LNCaP clone FGC (cell line): Measurements from ENCODE around the gene OTUD6A.

ENCODE experiments used
- DNase-seq: peaks from one replicate; pipeline ENCODE4 v3.0.0-alpha.2; 2011; ENCODE audit warnings: low read depth
- H3K4me3 ChIP-seq: 2 replicates; pipeline ENCODE4 v1.5.1; 2011; ENCODE audit warnings: mild to moderate bottlenecking, low read depth, low read length, control low read depth
- CTCF ChIP-seq: IDR thresholded peaks from 2 replicates; pipeline ENCODE4 v1.5.1; 2012; ENCODE audit warnings: mild to moderate bottlenecking; ENCODE audit not compliant: control insufficient read depth, insufficient read depth; ENCODE audit errors: extremely low read depth

The OTUD6A gene

GRCh38 chrX:70026112-70026850 is 36.0 kb upstream of the OTUD6A start:
- no peak for DNase-seq
- TF ChIP-seq CTCF = no peak
- H3K4me3 ChIP-seq = no peak overlapping the region

- DNase-seq = no peak
- no peak for TF ChIP-seq CTCF
- no peak overlapping the region for H3K4me3 ChIP-seq
Measured at GRCh38 chrX:70026851-70027200, 35.4 kb upstream of the OTUD6A start.

GRCh38 chrX:70029863-70030262 is 32.4 kb upstream of the OTUD6A start:
- DNase-seq = no peak
- H3K4me3 ChIP-seq = no peak overlapping the region
- no peak for TF ChIP-seq CTCF

- H3K4me3 ChIP-seq = no peak overlapping the region
- peak; percentile 83 for TF ChIP-seq CTCF
- DNase-seq = no peak
Measured at GRCh38 chrX:70030301-70030767, 31.9 kb upstream of the OTUD6A start.

- peak; percentile 20; the same call in 1 of the 2 replicates for TF ChIP-seq CTCF
- no peak for DNase-seq
- no peak overlapping the region for H3K4me3 ChIP-seq
Measured at GRCh38 chrX:70032792-70033191, 29.5 kb upstream of the OTUD6A start.

- DNase-seq = no peak
- no peak overlapping the region for H3K4me3 ChIP-seq
Measured at GRCh38 chrX:70033348-70034051, 28.8 kb upstream of the OTUD6A start.

More at GRCh38 chrX:70033348-70034051, 28.8 kb upstream of the OTUD6A start:
- peak; percentile 61 for TF ChIP-seq CTCF
